Activated CD4-positive, alpha-beta T cell treated with anti-CD3 and anti-CD28 coated beads, Interleukin-2, amount 50 U/mL, for 16 hours (primary cell): ENCODE results near the gene KRT84.

ENCODE experiments used
- DNase-seq: peaks from one replicate; pipeline ENCODE4 v3.0.0-alpha.2; 2020

The KRT84 gene

DNA sequence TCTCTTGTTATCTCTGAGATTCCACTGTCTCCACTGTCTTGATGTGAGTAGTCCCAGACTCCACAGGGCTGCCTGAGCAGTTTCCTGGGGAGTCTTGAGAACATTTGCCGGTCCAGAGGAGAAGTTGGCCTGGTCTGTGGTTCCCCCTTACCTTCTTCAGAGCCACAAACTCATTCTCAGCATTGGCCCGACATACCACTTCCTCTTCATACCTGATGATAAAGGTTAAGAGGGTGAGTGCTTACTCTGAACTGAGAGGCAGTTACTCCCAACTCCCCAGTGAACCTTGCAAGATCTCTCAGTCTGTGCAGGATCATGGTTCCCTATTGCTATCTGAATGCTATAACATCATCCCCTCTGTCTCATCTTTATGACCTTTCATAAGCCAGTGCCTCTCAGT, 2.6 kb downstream of the KRT84 start:
- no peak for DNase-seq

DNA sequence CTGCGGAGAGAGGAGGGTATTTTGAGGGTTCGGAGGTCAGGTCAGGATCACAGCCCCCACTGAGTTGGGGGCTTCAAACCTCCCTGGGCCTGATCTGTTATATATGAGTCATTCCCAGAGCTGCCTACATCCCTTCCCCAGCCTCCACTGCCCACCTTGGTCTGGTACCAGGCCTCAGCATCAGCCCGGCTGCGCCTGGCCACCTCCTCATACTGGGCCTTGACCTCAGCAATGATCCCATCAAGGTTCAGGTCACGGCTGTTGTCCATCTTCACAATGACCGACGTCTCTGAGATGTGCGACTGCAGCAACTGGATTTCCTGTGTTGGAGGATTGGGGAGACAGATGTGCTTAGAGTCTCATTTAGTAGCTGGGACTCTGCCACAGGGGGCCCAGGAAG, 4.2 kb downstream of the KRT84 start:
- DNase-seq, result no peak

DNA sequence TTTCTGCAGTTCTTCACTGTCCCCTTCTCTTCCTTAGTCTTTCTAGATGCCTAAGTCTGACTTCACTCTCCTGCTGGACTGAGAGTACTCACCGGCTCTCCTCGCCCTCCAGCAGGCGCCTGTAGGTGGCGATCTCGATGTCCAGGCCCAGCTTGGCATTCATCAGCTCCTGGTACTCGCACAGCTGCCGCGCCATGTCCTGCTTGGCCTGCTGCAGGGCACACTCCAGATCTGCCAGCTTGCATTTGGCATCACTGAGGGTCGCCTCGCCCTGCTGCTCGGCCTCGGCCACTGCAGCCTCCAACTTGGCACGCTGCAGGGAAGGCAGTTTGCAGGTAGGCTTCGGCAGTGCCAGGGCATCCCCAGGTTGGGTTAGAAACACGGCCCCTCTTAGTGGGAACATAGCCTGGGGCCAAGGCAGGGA, 5.2 kb downstream of the KRT84 start:
- peak; percentile 20 for DNase-seq

DNA sequence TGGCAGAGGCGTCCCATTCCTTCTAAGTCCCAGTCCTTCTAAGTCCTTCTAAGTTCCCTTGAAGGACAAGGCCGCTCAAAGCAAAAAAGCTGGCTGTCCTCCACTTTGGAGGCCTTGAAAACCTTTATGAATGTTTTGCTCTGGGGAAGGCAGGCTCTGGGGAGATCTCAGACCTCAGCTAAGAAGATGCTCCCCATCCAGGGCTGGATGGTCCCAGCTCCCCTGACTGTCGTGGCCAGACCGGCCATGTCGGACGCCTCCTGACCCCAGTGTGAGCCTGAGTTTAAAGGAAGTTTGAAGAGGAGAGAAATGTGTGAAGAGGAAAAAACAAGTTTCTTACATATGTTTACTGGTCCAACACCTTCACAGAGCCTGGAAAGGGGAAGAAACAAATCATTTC, 5.9 kb downstream of the KRT84 start:
- no peak for DNase-seq

DNA sequence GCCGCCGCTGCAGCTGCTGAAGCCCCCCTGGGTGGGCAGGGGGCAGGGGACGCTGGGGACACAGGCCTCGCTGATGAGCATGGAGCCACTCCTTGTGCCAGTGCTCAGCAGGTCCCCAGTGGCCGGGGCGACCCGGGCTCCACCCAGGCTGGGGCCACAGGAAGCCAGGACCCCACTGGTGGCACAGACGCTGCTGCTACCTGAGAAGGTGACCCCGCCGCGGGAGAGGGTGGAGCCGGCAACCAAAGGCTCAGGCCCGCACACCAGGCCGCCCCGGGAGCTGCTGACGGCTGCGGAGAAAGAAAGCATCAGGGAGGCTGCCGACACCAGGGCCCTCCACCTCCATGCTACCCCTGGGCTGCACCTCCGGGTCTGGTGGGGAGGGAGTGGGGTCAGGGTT, 7.4 kb downstream of the KRT84 start:
- no peak for DNase-seq

DNA sequence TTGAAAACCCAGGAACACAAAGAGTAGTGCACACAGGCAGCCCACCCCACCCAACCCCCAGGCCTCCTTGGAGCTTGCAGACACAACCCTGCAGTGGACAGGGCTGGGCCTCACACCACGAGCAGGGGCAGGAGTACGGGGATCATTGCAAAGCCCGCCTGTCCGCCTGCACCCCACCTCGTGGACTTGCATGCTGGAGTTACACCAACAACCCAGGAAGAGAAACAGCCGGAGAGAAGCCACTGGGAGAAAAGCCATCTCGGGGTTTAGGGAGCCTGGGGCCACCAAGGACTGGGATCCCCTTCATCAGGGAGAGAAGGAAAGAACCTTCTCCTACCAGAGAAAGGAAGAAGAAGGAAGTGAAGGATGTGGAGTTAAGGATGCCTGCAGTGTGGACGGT, 8.2 kb downstream of the KRT84 start:
- DNase-seq, result no peak

DNA sequence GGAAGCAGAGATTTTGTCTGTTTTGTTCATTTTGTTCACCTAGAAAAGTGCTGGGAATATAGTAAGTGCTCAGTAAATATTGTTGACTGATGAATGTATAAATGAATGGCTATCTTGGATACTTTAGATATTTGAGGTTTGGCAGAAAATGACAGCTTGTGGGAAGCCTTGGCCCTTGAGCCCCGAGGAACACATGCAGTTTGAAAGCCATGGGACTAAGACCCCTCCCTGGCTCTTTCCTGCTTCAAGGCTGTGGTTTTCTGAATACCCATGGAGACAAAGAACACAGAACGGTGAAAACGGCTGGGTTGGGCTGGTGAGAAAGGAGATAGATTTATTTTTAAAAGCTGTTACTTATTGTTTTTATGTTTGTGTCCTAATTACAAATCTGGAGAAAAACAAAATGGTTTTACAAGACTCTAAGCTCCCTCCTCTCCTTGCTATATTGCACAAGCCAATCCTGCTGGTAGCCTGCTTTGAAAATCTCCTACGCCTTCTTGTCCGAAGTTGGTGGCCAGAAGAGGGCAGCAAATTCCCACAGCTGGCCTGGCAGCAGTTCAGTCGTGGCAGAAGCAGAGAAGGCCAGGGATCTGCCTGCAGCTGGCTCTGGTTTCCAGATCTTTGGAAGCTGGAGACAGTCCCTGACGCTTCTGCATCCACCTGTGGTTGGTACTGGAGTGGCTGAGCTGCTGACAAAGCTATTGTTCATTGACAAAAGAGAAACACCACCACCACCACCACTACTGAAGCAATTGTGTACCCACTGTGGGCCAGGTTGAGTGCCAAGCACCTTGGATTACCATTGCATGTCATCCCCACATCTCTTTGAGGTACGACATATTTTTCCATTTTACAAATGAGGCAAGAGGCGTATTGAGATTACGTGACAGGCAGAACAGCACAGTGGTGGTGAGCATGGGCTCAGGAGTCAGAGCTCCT, 13.0 kb downstream of the KRT84 start:
- peak; percentile 56 for DNase-seq

DNA sequence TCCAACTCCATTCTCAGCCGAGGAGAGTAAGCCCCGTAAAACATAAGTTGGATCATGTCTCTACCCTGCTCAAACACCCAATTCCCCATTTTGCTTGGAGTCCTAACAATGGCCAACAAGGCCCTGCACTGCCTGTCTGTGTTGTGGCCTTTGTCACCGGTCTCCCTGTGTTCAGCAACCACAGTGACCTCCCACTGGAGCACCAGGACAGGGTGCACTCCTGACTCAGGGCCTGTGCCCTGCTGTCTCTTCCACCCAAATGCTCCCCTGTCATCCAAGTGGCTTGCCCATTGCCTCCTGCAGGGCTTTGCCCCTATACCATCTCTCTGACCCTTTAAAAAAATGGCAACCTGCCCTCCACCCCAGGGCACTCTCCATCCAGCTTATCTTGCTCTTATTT, 13.7 kb downstream of the KRT84 start:
- no peak for DNase-seq

DNA sequence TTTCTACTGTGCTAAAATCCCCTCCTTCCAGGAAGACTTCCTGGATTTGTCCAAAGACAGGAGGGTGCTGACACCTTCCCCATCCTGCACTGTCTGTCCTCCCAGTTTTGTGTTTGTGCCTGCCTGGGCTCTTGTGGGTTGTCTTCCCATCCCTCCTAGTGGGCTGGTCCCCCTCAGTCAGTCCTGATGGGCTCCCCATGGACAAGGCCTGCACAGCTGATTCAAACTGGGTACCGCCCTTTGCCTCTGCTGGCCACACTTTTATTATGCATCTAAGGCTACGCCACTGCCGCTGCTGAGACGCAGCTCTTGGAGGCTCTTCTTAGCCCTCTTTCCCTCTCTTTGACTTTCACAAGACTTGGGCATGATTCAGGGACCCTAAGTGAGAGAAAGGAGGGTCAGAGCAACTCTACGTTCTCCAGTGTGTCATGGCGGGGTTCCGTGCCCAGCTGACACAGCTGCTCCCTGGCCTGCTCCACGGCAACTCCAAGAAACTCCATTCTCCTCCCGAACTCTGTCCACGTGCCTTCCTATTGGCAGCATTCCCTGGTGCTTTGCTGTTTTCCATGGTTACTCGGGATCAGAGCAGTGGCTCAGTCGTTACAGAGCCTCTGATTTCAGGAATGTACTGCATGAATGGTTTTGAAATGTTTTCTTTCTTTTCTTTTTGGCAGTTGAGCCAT, 14.4 kb downstream of the KRT84 start:
- no peak for DNase-seq

DNA sequence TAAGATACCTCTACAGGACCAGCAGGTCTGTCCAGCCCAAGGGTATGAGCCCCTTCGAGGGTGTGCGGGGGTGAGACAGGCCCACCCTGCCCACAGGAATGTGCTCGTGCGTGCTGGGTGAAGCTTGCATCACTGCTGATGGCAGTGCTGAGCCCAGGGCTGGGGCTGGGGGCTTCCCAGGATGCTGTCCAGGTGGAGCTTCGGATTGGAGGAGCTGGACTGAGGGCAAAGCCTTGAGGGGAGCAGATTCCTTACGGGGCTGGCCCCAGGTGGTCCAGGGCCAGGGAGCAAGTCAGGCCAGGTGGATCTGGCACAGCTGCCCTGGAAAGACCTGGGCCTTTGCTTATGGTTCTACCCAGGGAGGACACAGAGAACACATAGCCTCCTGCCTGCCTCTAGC, 15.6 kb downstream of the KRT84 start:
- no peak for DNase-seq

DNA sequence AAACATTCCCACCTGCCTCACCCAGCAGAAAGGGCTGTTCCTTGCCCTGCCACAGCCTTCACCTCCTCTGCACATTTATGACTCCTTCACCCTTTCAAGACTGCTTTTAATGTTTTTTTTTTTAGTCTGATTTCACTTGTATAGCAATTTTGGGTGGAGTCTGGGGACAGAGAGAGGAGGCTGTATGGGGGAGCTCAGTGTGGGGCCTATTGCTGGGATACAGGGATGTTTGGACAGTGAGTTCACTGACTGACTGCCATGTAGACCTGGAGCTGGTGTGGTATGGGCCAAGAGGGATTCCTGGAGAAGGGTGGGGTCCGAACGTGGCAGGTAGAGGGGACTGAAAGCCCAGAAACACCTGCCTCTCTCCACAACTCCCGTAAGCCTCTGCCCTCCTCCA, 16.2 kb downstream of the KRT84 start:
- no peak for DNase-seq

DNA sequence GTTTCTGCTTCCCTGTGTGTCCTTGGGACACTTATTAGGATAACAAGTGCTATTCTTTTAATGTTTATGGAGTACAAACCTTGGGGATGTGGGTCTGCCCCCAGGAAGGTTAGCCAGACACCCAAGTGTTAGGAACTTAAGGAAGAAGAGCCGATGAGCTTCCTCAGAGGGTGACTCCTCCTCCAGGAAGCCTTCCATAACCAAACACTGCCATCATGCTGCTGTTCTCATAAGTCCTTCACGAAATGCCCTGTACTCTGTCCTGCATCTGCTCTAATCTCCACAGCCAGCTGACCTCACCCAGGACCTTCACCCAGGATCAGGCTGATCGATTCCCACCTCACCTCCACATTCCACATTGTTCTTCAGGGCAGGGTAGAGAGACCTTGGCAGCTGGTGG, 16.9 kb downstream of the KRT84 start:
- no peak for DNase-seq

DNA sequence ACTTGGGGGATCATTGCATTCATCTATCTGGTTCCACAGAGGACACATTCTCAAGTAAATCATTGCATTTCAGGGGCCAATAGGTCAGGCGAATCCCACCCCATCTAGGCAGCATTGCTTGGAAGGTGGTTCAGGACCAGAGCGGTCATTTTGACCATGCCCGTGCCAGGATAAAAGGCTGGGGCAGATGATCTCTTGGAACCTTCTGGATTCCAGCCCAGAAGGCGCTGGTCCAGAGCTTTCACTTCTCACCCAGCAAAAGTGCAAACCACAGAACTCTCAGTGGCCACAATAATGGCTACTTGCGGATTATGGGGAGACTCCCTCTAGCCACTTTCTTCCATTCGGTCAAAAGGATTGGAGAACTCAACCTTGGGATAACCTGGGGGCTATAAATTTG, 17.6 kb downstream of the KRT84 start:
- DNase-seq, result no peak

DNA sequence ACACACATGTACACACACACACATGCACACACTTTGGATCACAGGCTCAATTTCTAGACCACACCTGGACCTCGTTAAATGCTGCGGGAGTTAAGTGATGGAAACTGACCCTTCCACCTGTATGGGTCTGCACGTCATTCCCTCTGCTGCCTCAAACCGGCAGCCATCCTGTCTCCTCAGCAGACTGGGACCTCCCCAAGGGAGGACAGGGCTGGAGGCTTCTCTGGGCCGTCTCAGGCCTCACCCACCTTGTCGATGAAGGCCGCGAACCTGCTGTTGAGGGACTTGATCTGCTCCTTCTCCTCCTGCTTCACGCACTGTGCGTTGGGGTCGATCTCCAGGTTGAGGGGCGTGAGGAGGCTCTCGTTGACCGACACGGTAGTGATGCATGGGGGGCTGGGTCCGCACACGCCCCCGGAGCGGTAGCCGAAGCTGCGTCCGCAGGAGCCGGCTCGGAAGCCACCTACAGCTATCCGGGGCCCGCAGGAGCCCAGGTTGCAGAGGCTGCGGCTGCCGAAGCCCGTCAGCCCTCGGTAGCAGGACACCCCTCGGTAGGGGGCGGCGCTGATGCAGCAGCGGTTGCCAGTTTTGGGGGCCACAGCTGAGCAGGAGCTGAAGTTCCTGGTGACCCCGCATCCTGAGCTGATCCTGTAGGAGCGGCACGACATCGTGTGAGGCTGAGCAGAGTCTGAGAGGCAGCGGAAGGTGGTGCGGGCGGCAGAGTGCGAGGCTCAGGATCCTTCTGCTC, 18.5 kb downstream of the KRT84 start, which contains the start of gene KRT85:
TSS of gene KRT85 (minus strand) at position 744 of the 748 bp plus-strand sequence. CDS start at position 668, 76 bp downstream.
- no peak for DNase-seq

DNA sequence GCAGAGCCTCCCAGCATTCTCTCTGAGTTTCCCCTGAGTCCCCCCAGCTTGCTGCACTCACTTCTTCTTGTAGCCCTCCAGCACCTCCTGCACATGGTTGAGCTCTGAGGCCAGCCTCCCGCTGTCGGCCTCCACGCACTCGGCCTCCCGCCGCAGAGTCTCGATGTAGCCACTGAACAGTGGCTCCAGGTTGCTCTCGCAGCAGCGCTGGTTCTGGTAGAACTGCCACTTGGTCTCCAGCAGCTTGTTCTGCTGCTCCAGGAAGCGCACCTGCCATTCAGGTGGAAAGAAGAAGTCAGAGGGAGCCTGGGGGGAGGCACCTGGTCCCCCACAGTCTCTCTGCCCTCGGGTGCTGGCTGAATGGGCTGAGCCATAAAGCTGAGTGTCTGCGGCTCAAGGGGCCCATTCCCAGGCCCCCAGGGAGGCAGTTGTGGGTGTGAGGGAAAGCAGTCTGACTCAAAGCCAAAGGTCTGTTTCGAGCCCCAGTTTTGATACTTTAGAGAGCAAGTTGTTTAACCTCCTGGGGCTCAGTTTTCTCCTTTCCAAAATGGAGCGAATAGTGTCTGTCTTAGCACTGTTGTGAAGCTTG, 20.5 kb downstream of the KRT84 start:
- no peak for DNase-seq

DNA sequence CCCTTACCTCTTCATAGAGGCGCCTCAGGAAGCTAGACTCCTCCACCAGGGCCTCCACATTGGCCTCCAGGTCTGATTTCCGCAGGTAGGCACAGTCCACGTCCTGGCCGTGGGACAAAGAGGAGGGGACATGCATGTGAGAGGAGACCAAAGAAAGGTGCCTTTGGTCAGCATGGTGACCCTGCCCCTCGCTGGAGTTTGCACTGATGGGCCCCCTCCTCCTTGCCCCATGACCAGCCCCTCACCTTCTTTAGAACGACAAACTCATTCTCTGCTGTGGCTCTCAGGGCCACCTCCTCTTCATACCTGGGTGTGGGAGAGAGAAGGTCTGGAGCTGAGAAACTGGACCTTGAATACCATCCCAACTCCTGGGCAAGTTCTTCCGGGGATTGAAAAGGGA, 21.4 kb downstream of the KRT84 start:
- DNase-seq, result no peak

DNA sequence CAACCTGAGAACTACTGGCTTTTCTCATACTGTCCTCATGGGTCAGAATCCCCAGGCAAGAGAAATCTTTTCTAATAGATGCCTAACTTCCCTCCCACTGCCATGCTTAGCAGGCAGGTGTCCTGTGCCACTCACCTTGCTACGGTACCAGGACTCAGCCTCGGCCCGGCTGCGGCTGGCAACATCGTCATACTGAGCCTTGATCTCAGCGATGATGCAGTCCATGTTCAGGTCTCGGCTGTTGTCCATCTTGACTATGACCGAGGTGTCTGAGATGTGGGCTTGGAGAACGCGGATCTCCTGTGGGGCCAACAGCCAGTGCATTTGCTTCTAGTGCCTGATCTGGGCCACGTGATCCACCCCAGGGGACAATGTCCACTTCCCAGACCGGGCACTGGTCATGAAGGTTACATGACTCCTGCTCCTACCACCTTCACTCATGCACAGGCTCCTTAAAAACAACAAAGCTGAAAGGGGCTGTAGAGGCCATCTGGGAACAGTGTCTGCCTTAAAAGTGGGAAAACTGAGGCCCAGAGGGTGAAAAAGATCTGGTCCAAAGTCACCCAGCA, 22.3 kb downstream of the KRT84 start:
- no peak for DNase-seq

DNA sequence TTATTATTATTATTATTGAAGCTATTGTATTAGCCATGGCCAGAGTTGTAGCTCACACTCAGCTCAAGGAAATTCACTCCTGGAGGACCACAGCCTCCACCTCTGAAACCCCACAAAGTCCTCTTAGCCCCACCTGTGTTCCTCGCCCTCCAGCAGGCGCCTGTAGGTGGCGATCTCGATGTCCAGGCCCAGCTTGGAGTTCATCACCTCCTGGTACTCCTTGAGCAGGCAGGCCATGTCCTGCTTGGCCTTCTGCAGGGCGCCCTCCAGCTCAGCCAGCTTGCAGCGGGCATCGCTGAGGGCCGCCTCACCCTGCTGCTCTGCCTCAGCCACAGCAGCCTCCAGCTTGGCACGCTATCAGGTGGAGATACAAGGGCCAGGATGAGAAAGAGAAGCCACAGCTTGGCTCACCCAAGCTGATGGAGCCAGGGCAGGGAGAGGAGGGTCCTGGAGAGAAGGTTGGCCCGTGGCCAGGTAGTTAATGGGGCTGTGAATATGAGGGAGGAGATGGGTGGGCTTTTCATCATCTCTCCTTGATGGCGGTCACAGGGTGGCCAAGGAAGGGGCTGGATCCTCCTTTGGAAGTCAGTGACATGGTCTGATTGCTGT, 23.2 kb downstream of the KRT84 start:
- DNase-seq, result no peak

DNA sequence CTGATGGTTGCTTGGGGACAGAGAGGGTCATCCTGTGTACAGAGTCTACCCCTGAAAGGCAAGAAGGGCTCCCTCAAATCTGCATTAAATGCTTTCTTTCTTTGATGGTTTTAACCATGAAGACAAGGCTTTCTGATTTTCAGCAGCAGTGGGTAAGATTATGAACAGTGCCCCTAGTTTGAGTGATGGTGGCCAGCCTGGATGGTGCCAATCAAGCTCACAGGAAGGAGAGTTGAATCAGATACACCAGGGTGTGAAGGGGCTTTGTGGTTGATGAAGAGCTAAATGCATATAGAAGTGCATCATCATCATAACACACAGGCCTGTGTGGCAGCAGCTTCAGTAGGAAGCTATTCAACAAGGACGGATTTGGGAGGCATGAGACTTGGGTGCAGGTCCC, 23.9 kb downstream of the KRT84 start:
- no peak for DNase-seq

DNA sequence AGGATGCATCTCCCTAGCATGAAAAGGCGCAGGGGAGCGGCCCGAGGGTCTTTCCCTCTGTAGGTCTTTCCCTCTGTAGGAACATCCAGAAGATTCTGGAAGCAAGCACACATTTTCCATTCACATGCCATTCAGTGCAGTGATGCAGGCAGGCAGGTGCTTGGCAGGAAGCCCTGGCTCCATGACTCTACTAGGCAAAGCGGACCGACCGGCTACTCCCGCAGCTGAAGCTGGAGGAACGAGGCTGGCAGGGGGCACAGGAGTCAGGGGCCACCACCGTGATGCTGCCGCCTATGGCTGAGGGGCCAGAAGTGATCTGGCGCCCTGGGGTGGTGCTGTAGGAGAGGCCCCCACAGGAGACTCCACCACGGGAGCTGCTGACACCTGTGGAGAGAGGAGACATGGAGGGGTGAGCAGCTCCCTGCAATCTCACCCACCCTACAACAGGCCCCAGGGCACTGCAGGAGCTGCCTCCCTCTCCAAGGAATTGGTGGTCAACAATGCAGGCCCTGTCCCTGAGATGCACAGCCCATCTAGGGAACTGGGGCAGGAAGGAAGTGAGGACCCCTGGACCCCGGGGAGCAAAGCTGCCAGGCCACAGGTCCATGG, 24.7 kb downstream of the KRT84 start:
- no peak for DNase-seq

DNA sequence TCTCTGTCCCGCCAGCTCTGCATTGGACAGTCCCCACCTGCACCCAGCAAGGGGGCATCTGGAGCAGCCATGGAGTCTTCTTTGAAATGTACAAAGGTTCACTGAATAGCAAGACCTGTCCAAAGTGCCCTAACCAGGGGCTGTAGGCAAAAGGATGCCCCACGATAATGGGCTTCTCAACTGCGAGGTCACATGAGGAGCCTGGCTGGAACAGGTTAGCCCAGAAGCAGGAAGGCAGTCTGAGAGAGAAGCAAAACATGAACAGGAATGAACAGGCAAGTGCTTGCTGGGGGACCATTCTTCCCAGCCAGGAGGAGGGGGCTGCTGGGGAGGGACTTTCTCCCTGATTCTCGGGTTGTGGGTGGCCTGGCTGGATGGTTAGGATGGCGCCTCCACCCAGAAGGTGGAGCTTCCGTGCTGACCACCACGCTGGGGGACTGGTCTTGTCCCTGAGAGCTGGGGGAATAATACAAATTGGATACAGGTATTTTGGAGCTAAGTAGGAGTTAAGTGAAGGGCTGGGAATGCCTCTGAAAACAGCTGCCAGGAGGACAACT, 25.3 kb downstream of the KRT84 start:
- no peak for DNase-seq
